Breast epithelium (tissue), 4 donors: ENCODE measurements around the gene CCDC7. TPM values are rescaled to one million over a fixed set of nuclear protein-coding genes. Genes with fewer than 3 reads are reported as not detected.
"Not testable (repeated sequence)": the region's sequence is repeated elsewhere in the genome, so short reads cannot be mapped to it uniquely, and the experiment has no call there.

ENCODE experiments used
- DNase-seq, 2 donors: peaks; one replicate each; pipeline ENCODE4 v3.0.0-alpha.2; 2019; ENCODE audit warnings: low spot score in 2 of 2
- H3K27ac ChIP-seq, 2 donors: fragments of 200-600 bp; sonication (generic) in 1 of 2; one replicate each; pipeline ENCODE4 v1.5.1; 2016 to 2019; ENCODE audit warnings: mild to moderate bottlenecking in 1 of 2
- H3K27me3 ChIP-seq, 2 donors: fragments of 200-600 bp; sonication (generic) in 1 of 2; one replicate each; pipeline versions ENCODE4 v1.5.1 to v1.6.0; 2017 to 2019; ENCODE audit warnings: control low read depth in 1 of 2, mild to moderate bottlenecking in 1 of 2
- H3K36me3 ChIP-seq: fragments of 200-600 bp; one replicate; pipeline ENCODE4 v1.5.1; 2019
- H3K4me1 ChIP-seq, 2 donors: fragments of 200-600 bp; sonication (generic); one replicate each; pipeline ENCODE4 v1.5.1; 2016 to 2019; ENCODE audit warnings: control low read depth in 1 of 2
- H3K4me3 ChIP-seq, 3 donors: fragments of 200-600 bp; sonication (generic); 1 replicate in 2 of 3; 2 replicates in 1 of 3; pipeline ENCODE4 v1.5.1; 2016 to 2019; ENCODE audit warnings: mild to moderate bottlenecking in 3 of 3, moderate library complexity in 2 of 3
- H3K9me3 ChIP-seq, 2 donors: fragments of 200-600 bp; sonication (generic) in 1 of 2; one replicate each; pipeline ENCODE4 v1.5.1; 2016 to 2019; ENCODE audit warnings: control low read depth in 1 of 2
- CTCF ChIP-seq, 3 donors: fragments of 450-650 bp; IDR thresholded peaks; one replicate each; pipeline ENCODE4 v1.5.1; 2016 to 2017; ENCODE audit warnings: antibody characterized with exemption in 3 of 3, mild to moderate bottlenecking in 3 of 3, moderate library complexity in 3 of 3
- POLR2A ChIP-seq: fragments of 450-650 bp; IDR thresholded peaks from one replicate; pipeline ENCODE4 v1.6.1; 2016; ENCODE audit warnings: antibody characterized with exemption, mild to moderate bottlenecking, moderate library complexity
- POLR2AphosphoS5 ChIP-seq, 3 donors: sonication (generic); formaldehyde crosslinking; IDR thresholded peaks; one replicate each; pipeline ENCODE4 v1.6.1; 2017; ENCODE audit warnings: antibody characterized with exemption in 3 of 3
- intact Hi-C: fragments of 100-400 bp; cut with DNase I; formaldehyde crosslinking; loops from one replicate; pipeline ENCODE4 v1.15.1; 2023; ENCODE audit warnings: low total_unique reads
- total RNA-seq, 3 donors: library from RNA; depleted of rRNA; stranded (reverse); fragments of >200 nt; gene quantifications; one replicate each; pipeline ENCODE4 v1.1.0, GENCODE V29; 2016

CCDC7 gene
- total RNA-seq, 3 donors from 2014 or later: 16.3 to 46.7 (median 34.7) TPM

GRCh38 chr10:32744321-32744720, 298.4 kb downstream of the CCDC7 start:
- no peak overlapping the region for H3K27ac ChIP-seq
- H3K27me3 ChIP-seq: no peaks in the 10 kb centered on the region
- H3K4me3 ChIP-seq: no peak overlapping the region
- intact Hi-C loops: no loop called here
- TF ChIP-seq POLR2AphosphoS5 (IDR thresholded peaks at IDR 0.05): no peak
- H3K36me3 ChIP-seq: no peaks in the 10 kb centered on the region
- no peak for DNase-seq
- no peaks in the 10 kb centered on the region for H3K4me1 ChIP-seq
- peaks cover 0 to 11% of the 10 kb centered on the region in 2 donors for H3K9me3 ChIP-seq

- H3K9me3 ChIP-seq: peaks cover 0 to 11% of the 10 kb centered on the region in 2 donors
- H3K4me1 ChIP-seq: no peaks in the 10 kb centered on the region
- no peak overlapping the region for H3K4me3 ChIP-seq
- DNase-seq: no peak
- H3K27ac ChIP-seq: no peak overlapping the region
- no peak for TF ChIP-seq POLR2AphosphoS5 (IDR thresholded peaks at IDR 0.05)
- no peaks in the 10 kb centered on the region for H3K27me3 ChIP-seq
- intact Hi-C loops: no loop called here
- no peaks in the 10 kb centered on the region for H3K36me3 ChIP-seq
Measured at GRCh38 chr10:32746869-32747268, 300.9 kb downstream of the CCDC7 start.

- TF ChIP-seq POLR2AphosphoS5 (IDR thresholded peaks at IDR 0.05): no peak
- no peak for TF ChIP-seq POLR2A
- no peak for TF ChIP-seq CTCF (IDR thresholded peaks at IDR 0.05)
- no peak overlapping the region for H3K27ac ChIP-seq
- intact Hi-C loops: no loop called here
- DNase-seq: no peak
- no peaks in the 10 kb centered on the region for H3K36me3 ChIP-seq
- no peaks in the 10 kb centered on the region for H3K4me1 ChIP-seq
- no peaks in the 10 kb centered on the region for H3K27me3 ChIP-seq
- H3K4me3 ChIP-seq: no peak overlapping the region
- peaks cover 6% of the 10 kb centered on the region in 2 donors for H3K9me3 ChIP-seq
Measured at GRCh38 chr10:32751582-32751981, 305.6 kb downstream of the CCDC7 start.

DNA sequence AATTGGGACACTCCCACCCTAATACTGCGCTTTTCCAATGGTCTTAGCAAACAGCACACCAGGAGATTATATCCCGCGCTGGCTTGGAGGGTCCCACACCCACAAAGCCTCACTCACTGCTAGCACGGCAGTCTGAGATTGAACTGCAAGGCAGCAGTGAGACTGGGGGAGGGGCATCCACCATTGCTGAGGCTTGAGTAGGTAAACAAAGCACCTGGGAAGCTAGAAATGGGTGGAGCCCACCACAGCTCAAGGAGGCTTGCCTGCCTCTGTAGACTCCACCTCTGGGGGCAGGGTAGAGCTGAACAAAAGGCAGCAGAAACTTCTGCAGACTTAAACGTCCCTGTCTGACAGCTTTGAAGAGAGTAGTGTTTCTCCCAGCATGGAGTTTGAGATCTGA, 309.0 kb downstream of the CCDC7 start:
- DNase-seq, H3K27ac ChIP-seq, H3K27me3 ChIP-seq, H3K4me3 ChIP-seq, H3K4me1 ChIP-seq, intact Hi-C loops, H3K36me3 ChIP-seq: not testable (repeated sequence)
- peaks cover 0 to 23% of the 10 kb centered on the region in 2 donors for H3K9me3 ChIP-seq

DNA sequence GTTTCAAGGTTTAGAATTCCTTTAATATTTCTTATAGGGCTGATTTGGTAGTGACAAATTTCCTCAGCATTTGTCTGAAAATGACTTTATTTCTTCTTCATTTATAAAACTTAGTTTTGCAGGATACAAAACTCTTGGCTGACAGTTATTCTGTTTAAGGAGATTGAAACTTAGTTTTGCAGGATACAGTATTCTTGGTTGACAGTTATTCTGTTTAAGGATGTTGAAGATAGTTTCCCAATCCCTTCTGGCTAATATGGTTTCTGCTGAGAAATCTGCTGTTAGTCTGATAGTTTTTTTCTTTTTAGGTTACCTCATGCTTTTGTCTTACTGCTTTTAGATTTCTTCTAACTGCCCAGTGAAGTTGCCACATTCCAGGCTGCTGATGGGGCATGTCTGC, 325.3 kb downstream of the CCDC7 start:
- H3K9me3 ChIP-seq: peaks cover 21 to 54% of the 10 kb centered on the region in 2 donors
- H3K4me3 ChIP-seq: no peak overlapping the region
- intact Hi-C loops: no loop called here
- H3K36me3 ChIP-seq: no peaks in the 10 kb centered on the region
- TF ChIP-seq POLR2AphosphoS5 (IDR thresholded peaks at IDR 0.05) (no peak), POLR2A (no peak), CTCF (IDR thresholded peaks at IDR 0.05) (no peak)
- H3K27ac ChIP-seq: no peak overlapping the region
- H3K27me3 ChIP-seq: no peaks in the 10 kb centered on the region
- no peaks in the 10 kb centered on the region for H3K4me1 ChIP-seq
- DNase-seq: no peak

GRCh38 chr10:32773105-32773504, 327.2 kb downstream of the CCDC7 start:
- TF ChIP-seq POLR2A (no peak), CTCF (IDR thresholded peaks at IDR 0.05) (no peak), POLR2AphosphoS5 (IDR thresholded peaks at IDR 0.05) (no peak)
- Histone ChIP-seq H3K36me3 (no peaks in the 10 kb centered on the region), H3K4me1 (no peaks in the 10 kb centered on the region), H3K27ac (no peak overlapping the region), H3K27me3 (no peaks in the 10 kb centered on the region), H3K9me3 (peaks cover 14 to 39% of the 10 kb centered on the region in 2 donors), H3K4me3 (no peak overlapping the region)
- no peak for DNase-seq
- intact Hi-C loops: no loop called here

- intact Hi-C loops: no loop called here
- Histone ChIP-seq H3K9me3 (peaks cover 15 to 22% of the 10 kb centered on the region in 2 donors), H3K4me1 (no peaks in the 10 kb centered on the region), H3K27ac (no peak overlapping the region), H3K4me3 (no peak overlapping the region), H3K27me3 (no peaks in the 10 kb centered on the region), H3K36me3 (no peaks in the 10 kb centered on the region)
- no peak for TF ChIP-seq POLR2A
- no peak for TF ChIP-seq POLR2AphosphoS5 (IDR thresholded peaks at IDR 0.05)
- TF ChIP-seq CTCF (IDR thresholded peaks at IDR 0.05): no peak
- no peak for DNase-seq
Measured at GRCh38 chr10:32786968-32787367, 341.0 kb downstream of the CCDC7 start.
